IPS-20b (cell line): ENCODE measurements around the gene ZNF718.
"Not testable (repeated sequence)": the region's sequence is repeated elsewhere in the genome, so short reads cannot be mapped to it uniquely, and the experiment has no call there.

Source experiments
- H3K27ac ChIP-seq: one replicate; pipeline ENCODE4 v1.5.1; 2013; ENCODE audit warnings: low read length
- H3K27me3 ChIP-seq: 2 replicates; pipeline ENCODE4 v1.6.1; 2013; ENCODE audit warnings: mild to moderate bottlenecking, low read length, inconsistent platforms; ENCODE audit not compliant: insufficient read depth
- H3K36me3 ChIP-seq: 2 replicates; pipeline ENCODE4 v1.6.1; 2013; ENCODE audit warnings: low read depth, mild to moderate bottlenecking, inconsistent platforms, low read length, moderate library complexity; ENCODE audit not compliant: insufficient read depth
- H3K4me1 ChIP-seq: 2 replicates; pipeline ENCODE4 v1.6.1; 2013; ENCODE audit warnings: mild to moderate bottlenecking, control low read depth, inconsistent platforms, low read length, moderate library complexity; ENCODE audit not compliant: insufficient read depth
- H3K4me3 ChIP-seq: 2 replicates; pipeline ENCODE4 v1.5.1; 2013; ENCODE audit warnings: mild to moderate bottlenecking, low read length, inconsistent platforms
- H3K9ac ChIP-seq: 2 replicates; pipeline ENCODE4 v1.6.1; 2013; ENCODE audit warnings: low read depth, mild to moderate bottlenecking, inconsistent platforms, low read length, moderate library complexity
- H3K9me3 ChIP-seq: 2 replicates; pipeline ENCODE4 v1.6.1; 2013; ENCODE audit warnings: mild to moderate bottlenecking, low read depth, low read length, inconsistent platforms; ENCODE audit not compliant: insufficient read depth

Gene ZNF718

DNA sequence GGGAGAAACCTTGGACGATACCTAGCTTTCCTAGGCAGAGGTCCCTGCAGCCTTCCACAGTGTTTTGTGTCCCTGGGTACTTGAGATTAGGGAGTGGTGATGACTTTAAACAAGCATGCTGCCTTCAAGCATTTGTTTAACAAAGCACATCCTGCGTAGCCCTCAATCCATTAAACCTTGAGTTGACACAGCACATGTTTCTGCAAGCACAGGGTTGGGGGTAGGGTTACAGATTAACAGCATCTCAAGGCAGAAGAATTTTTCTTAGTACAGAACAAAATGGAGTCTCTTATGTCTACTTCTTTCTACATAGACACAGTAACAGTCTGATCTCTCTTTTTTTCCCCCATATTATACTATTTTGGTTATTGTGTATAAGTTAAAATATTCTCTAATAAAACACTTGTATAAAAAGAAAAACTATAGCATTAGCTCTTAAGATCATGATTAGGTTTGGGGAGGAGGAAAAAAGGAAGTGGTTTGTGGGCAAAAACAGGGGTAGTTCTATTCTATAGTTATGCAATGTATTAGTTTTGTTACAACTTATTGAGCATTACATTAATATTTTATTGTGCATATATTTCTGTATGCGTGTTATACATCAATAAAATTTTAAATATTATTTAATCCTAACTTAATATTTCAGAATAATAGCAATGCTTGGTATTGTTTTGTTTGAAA is 84.3 kb downstream of the ZNF718 start:
- not testable (repeated sequence) for H3K27me3 ChIP-seq, H3K36me3 ChIP-seq, H3K27ac ChIP-seq, H3K4me1 ChIP-seq, H3K9ac ChIP-seq, H3K4me3 ChIP-seq
- peaks cover 78% of the 10 kb centered on the region for H3K9me3 ChIP-seq

DNA sequence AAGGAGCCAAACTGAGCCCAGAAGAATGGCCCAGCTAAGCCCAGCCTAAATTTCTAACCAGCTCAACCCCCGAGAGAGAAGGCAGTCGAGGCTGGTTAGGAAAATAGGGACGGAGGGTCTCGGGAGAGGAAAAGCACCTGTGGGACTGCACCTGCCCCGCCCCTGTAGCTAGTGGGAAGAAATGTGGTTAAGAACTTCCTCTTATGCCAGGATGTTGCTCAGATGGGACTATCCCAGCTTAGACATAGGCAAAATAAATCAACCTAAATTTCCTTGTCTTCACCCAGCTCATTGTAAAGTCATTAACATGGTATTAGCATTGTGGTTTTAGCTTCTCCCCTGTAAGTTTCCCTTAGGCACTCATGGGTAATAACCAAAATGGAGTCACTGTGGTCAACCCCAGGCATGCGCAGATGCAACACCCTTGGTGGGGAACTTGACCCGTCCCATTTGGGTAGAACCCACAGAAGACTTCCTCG is 86.8 kb downstream of the ZNF718 start:
- no peaks in the 10 kb centered on the region for H3K4me1 ChIP-seq

DNA sequence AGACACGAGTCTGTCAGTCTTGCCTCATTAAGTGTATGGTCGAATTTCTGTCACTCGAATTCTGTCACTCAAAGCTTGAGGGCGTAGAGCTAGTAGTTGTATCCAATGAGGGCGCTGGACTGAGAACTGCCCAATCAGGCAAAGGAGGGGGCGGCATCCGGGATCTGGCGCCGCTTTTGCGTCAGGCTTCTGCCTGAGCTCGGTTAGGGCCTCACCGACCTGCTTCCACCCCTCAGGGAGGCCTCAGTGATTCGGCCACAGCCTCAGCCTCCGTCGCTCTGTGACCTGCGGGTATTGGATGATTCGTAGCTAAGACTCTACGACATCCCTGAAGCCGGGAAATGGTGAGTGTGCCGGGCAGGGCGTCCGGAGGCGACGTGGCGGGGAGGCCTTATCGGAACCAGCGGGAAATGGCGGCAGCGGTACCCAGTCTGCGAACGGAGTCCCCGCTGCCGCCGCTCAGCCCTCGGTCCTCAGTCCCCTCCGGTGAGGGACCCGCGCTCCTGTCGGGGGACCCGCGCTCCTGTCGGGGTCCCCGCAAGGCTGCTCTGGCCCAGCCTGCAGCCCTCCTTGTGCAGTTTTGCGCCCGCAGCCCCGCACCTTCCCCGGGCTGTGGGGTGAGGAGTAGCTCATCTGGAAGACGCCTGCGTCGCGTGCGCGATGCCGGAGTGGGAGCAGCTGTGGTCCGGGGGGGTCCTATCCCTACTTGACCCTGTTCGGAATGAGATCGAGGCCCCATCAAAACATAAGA is 88.3 kb downstream of the ZNF718 start:
- Histone ChIP-seq H3K27ac (no peak overlapping the region), H3K36me3 (no peaks in the 10 kb centered on the region), H3K4me1 (no peaks in the 10 kb centered on the region), H3K9me3 (peaks cover 74% of the 10 kb centered on the region), H3K27me3 (no peaks in the 10 kb centered on the region), H3K4me3 (peak overlapping the region; percentile 70; the same call in 1 of the 2 replicates), H3K9ac (peak overlapping the region; percentile 66; the same call in 1 of the 2 replicates)

More for the DNA sequence above, 86.8 kb downstream of the ZNF718 start:
- H3K27ac ChIP-seq, result no peak overlapping the region
- no peaks in the 10 kb centered on the region for H3K27me3 ChIP-seq
- no peak overlapping the region for H3K9ac ChIP-seq
- peaks cover 75% of the 10 kb centered on the region for H3K9me3 ChIP-seq
- H3K4me3 ChIP-seq, result no peak overlapping the region
- H3K36me3 ChIP-seq, result no peaks in the 10 kb centered on the region

DNA sequence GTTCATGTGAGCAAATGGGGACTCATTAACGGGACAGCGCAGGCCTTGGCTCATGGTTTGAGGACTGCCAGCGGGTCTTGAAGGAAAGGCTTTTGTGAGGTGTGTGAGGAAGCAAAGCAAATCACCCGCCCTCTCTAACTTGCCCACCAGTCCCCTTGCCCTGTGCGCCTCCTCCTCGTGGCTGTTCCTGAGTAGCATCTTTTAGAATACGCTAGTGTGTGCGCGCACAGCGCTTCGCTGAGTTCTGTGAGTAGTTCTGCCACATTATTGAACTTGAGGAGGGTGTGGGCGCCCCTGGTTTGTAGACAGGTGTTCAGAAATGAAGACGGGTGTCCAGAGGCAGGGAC is 88.9 kb downstream of the ZNF718 start:
- H3K27me3 ChIP-seq, H3K27ac ChIP-seq, H3K36me3 ChIP-seq, H3K4me1 ChIP-seq: not testable (repeated sequence)
- peak overlapping the region; percentile 70; the same call in 1 of the 2 replicates for H3K4me3 ChIP-seq
- H3K9me3 ChIP-seq, result peaks cover 77% of the 10 kb centered on the region
- H3K9ac ChIP-seq, result peak overlapping the region; percentile 66; the same call in 1 of the 2 replicates
